SK-N-SH (cell line): Measurements from ENCODE around the gene IL10RA. TPM values are rescaled to one million over a fixed set of nuclear protein-coding genes. Genes with fewer than 3 reads are reported as not detected.

Experiments used
- CTCF ChIA-PET: fragments of 300-600, 350-600 bp; formaldehyde crosslinking; extraction: SDS; loops from one replicate; lab custom pipeline; 2021; lab: Yijun Ruan, JAX
- POLR2A ChIA-PET: fragments of 350-600 bp; sonication (Branson Sonifier 250); formaldehyde crosslinking; extraction: SDS; loops from one replicate; lab custom pipeline; 2020; ENCODE audit warnings: antibody characterized with exemption, inconsistent platforms; lab: Yijun Ruan, JAX
- DNase-seq: peaks from one replicate; pipeline ENCODE4 v3.0.0; 2012
- H2AFZ ChIP-seq: fragments of 200-600 bp; sonication (generic); 2 replicates; pipeline ENCODE4 v1.8.1; 2016; ENCODE audit warnings: antibody characterized with exemption, mild to moderate bottlenecking, low read depth
- H3F3A ChIP-seq: fragments of 200-600 bp; sonication (generic); replicated peaks from 2 replicates; pipeline ENCODE3; 2016; ENCODE audit warnings: antibody characterized with exemption, mild to moderate bottlenecking; ENCODE audit not compliant: insufficient read depth
- H3K27ac ChIP-seq, 2 experiments: fragments of 200-500 bp in 1 of 2; fragments of 200-600 bp in 1 of 2; sonication (Bioruptor generic) in 1 of 2; sonication (generic), shearing (Covaris generic) in 1 of 2; 2 replicates each; pipeline versions ENCODE4 v1.5.1 to v1.6.1; 2014 to 2016; ENCODE audit warnings: low read depth in 2 of 2, inconsistent platforms in 1 of 2, low read length in 1 of 2, mild to moderate bottlenecking in 1 of 2, mixed read lengths in 1 of 2
- H3K27me3 ChIP-seq: fragments of 200-600 bp; sonication (generic), shearing (Covaris generic); 2 replicates; pipeline ENCODE4 v1.6.1; 2016; ENCODE audit warnings: mixed run types; ENCODE audit not compliant: insufficient read depth
- H3K36me3 ChIP-seq, 2 experiments: fragments of 200-500 bp in 1 of 2; fragments of 200-600 bp in 1 of 2; sonication (Bioruptor generic) in 1 of 2; sonication (generic) in 1 of 2; replicated peaks in 1 of 2; 2 replicates each; pipeline versions ENCODE3 to v1.5.1; 2014 to 2016; ENCODE audit warnings: low read length in 1 of 2, mild to moderate bottlenecking in 1 of 2; ENCODE audit not compliant: insufficient read depth in 2 of 2, control insufficient read depth in 1 of 2
- H3K4me1 ChIP-seq, 2 experiments: fragments of 200-500 bp in 1 of 2; fragments of 200-600 bp in 1 of 2; sonication (Bioruptor generic) in 1 of 2; sonication (generic), shearing (Covaris generic) in 1 of 2; 2 replicates each; pipeline versions ENCODE4 v1.5.1 to v1.6.1; 2014 to 2016; ENCODE audit warnings: low read depth in 1 of 2, low read length in 1 of 2, mixed run types in 1 of 2; ENCODE audit not compliant: insufficient read depth in 2 of 2, control insufficient read depth in 1 of 2
- H3K4me2 ChIP-seq: fragments of 200-600 bp; sonication (generic), shearing (Covaris generic); 2 replicates; pipeline ENCODE4 v1.6.1; 2017; ENCODE audit warnings: mixed run types
- H3K4me3 ChIP-seq, 2 experiments: fragments of 200-500 bp in 1 of 2; fragments of 200-600 bp in 1 of 2; sonication (Bioruptor generic) in 1 of 2; sonication (generic), shearing (Covaris generic) in 1 of 2; 2 replicates each; pipeline versions ENCODE4 v1.5.1 to v1.8.1; 2014 to 2016; ENCODE audit warnings: low read depth in 2 of 2, inconsistent platforms in 1 of 2, low read length in 1 of 2, mild to moderate bottlenecking in 1 of 2, mixed read lengths in 1 of 2, moderate library complexity in 1 of 2
- H3K79me2 ChIP-seq: fragments of 200-600 bp; sonication (generic); 2 replicates; pipeline ENCODE4 v1.8.1; 2017; ENCODE audit warnings: mild to moderate bottlenecking; ENCODE audit not compliant: insufficient read depth
- H3K9ac ChIP-seq: fragments of 200-600 bp; sonication (generic); 2 replicates; pipeline ENCODE4 v1.6.1; 2017; ENCODE audit warnings: mixed run types
- H3K9me2 ChIP-seq: fragments of 200-600 bp; sonication (generic); 2 replicates; pipeline ENCODE4 v1.6.1; 2017; ENCODE audit warnings: mixed run types
- H3K9me3 ChIP-seq: fragments of 200-600 bp; sonication (generic); 2 replicates; pipeline ENCODE4 v1.6.1; 2017; ENCODE audit warnings: mixed run types, mild to moderate bottlenecking, moderate library complexity
- H4K20me1 ChIP-seq: fragments of 200-600 bp; sonication (generic); 2 replicates; pipeline ENCODE4 v1.6.1; 2017; ENCODE audit warnings: mild to moderate bottlenecking, mixed run types; ENCODE audit not compliant: insufficient read depth
- CHD2 ChIP-seq: fragments of 150-350 bp; IDR thresholded peaks from 2 replicates; pipeline ENCODE4 v1.6.1; 2018; ENCODE audit warnings: low read length; ENCODE audit not compliant: partially characterized antibody
- CTCF ChIP-seq: fragments of 200-600 bp; sonication (generic); IDR thresholded peaks from 2 replicates; pipeline ENCODE4 v1.6.1; 2017; ENCODE audit warnings: antibody characterized with exemption, mild to moderate bottlenecking, moderate library complexity
- ELF1 ChIP-seq: IDR thresholded peaks from 2 replicates; pipeline ENCODE4 v1.4.0; 2012
- FOXJ3 ChIP-seq: sonication (generic); formaldehyde crosslinking; IDR thresholded peaks from 2 replicates; pipeline ENCODE4 v1.5.1; 2020; ENCODE audit warnings: mild to moderate bottlenecking, missing genetic modification reagents
- GABPA ChIP-seq: IDR thresholded peaks from 2 replicates; pipeline ENCODE4 v1.4.0; 2012; ENCODE audit warnings: low read depth, mild to moderate bottlenecking
- GATA2 ChIP-seq: sonication (generic); formaldehyde crosslinking; IDR thresholded peaks from 2 replicates; pipeline ENCODE4 v1.5.0; 2020; ENCODE audit warnings: mild to moderate bottlenecking, missing genetic modification reagents
- IRF3 ChIP-seq: fragments of 150-350 bp; IDR thresholded peaks from 2 replicates; pipeline ENCODE4 v1.6.1; 2016; ENCODE audit warnings: mild to moderate bottlenecking, low read depth, low read length
- MXI1 ChIP-seq: IDR thresholded peaks from 2 replicates; pipeline ENCODE4 v1.6.1; 2012; ENCODE audit warnings: mild to moderate bottlenecking, low read depth, low read length, improper control_type of control experiment
- NFIC ChIP-seq: IDR thresholded peaks from 2 replicates; pipeline ENCODE4 v1.4.0; 2012; ENCODE audit warnings: borderline replicate concordance
- NRF1 ChIP-seq: IDR thresholded peaks from 2 replicates; pipeline ENCODE4 v1.6.1; 2012; ENCODE audit warnings: low read depth, mild to moderate bottlenecking, low read length
- PBX3 ChIP-seq: IDR thresholded peaks from 2 replicates; pipeline ENCODE4; 2012
- RCOR1 ChIP-seq: fragments of 150-350 bp; IDR thresholded peaks from 2 replicates; pipeline ENCODE4 v1.6.1; 2017; ENCODE audit warnings: antibody characterized with exemption, low read length
- SIN3A ChIP-seq: IDR thresholded peaks from 2 replicates; pipeline ENCODE4 v1.6.1; 2012; ENCODE audit warnings: low read depth, mild to moderate bottlenecking, low read length, moderate library complexity, borderline replicate concordance
- SMC3 ChIP-seq: IDR thresholded peaks from 2 replicates; pipeline ENCODE4 v1.6.1; 2012; ENCODE audit warnings: low read depth, low read length, improper control_type of control experiment
- TAF1 ChIP-seq: IDR thresholded peaks from 2 replicates; pipeline ENCODE4 v1.6.1; 2012; ENCODE audit warnings: low read depth, mild to moderate bottlenecking, low read length, moderate library complexity, borderline replicate concordance
- USF1 ChIP-seq: IDR thresholded peaks from 2 replicates; pipeline ENCODE4 v1.4.0; 2012; ENCODE audit warnings: low read depth, borderline replicate concordance
- WGBS: methylation state at CpG from one replicate; pipeline ENCODE4 v1.1.6; 2017; ENCODE audit warnings: low lambda C conversion rate; 5-methylcytosine and 5-hydroxymethylcytosine counted together
- polyA plus RNA-seq, 3 experiments: library from polyadenylated mRNA; depleted of rRNA; stranded (reverse); fragments of >200 nt; gene quantifications; 2 replicates each; pipeline ENCODE4 v1.2.3, GENCODE V29; 2012

The IL10RA gene
- polyA plus RNA-seq, 1 of the 3 experiments (the other 2 are of a cell fraction): not detected

- no peak overlapping the region for H2AFZ ChIP-seq
- no peak for TF ChIP-seq PBX3
- TF ChIP-seq NFIC: no peak
- no peak for TF ChIP-seq SMC3
- TF ChIP-seq GATA2: no peak
- TF ChIP-seq SIN3A: no peak
- TF ChIP-seq FOXJ3: no peak
- no peak for TF ChIP-seq MXI1
- no peak for TF ChIP-seq CHD2
- TF ChIP-seq TAF1: no peak
- no peak for TF ChIP-seq CTCF
- no peak for TF ChIP-seq RCOR1
- no peak for TF ChIP-seq ELF1
- no peak for TF ChIP-seq USF1
- no peak for TF ChIP-seq IRF3
- TF ChIP-seq GABPA: no peak
- TF ChIP-seq NRF1: no peak
- TF ChIP-seq, all 33 proteins: peak for 0
- Histone ChIP-seq H3K79me2 (no peaks in the 10 kb centered on the region), H3K4me1 (no peaks in the 10 kb centered on the region; a peak in 1 of 4 replicates), H3F3A (no peaks in the 10 kb centered on the region), H3K36me3 (no peaks in the 10 kb centered on the region), H3K9me2 (no peaks in the 10 kb centered on the region), H3K27me3 (no peaks in the 10 kb centered on the region; the same call in 1 of the 2 replicates), H3K9me3 (no peaks in the 10 kb centered on the region), H3K4me3 (no peak overlapping the region), H4K20me1 (no peaks in the 10 kb centered on the region), H3K9ac (no peak overlapping the region), H3K4me2 (no peak overlapping the region), H3K27ac (no peak overlapping the region)
- WGBS: 57% methylated on average over 3 of the region's 3 CpGs
- no peak for DNase-seq
- POLR2A ChIA-PET: no interaction called here
- CTCF ChIA-PET: interaction anchor here (0.7 to 2.5 kb wide), 3 partner anchors 40 to 67 kb away, joined by 4 to 9 read pairs (median 9); no protein-coding TSS in a partner anchor
These were observed 27.8 kb downstream of the IL10RA start for GRCh38 chr11:118014022-118014421.
